GM23248 (cell line): ENCODE measurements around the gene TBXAS1. TPM values are rescaled to one million over a fixed set of nuclear protein-coding genes. Genes with fewer than 3 reads are reported as not detected.

ENCODE experiments used
- DNase-seq: peaks from one replicate; pipeline ENCODE4 v3.0.0-alpha.2; 2015
- H2AFZ ChIP-seq: fragments of 200-600 bp; sonication (generic); 2 replicates; pipeline ENCODE4 v1.6.1; 2016; ENCODE audit warnings: antibody characterized with exemption
- H3F3A ChIP-seq: fragments of 200-600 bp; sonication (generic); 2 replicates; pipeline ENCODE4 v1.6.1; 2016; ENCODE audit warnings: mild to moderate bottlenecking, antibody characterized with exemption, mixed run types; ENCODE audit not compliant: insufficient read depth
- H3K27ac ChIP-seq: fragments of 200-600 bp; sonication (generic); 2 replicates; pipeline ENCODE4 v1.5.1; 2016; ENCODE audit warnings: mild to moderate bottlenecking
- H3K27me3 ChIP-seq: fragments of 200-600 bp; sonication (generic); replicated peaks from 2 replicates; pipeline ENCODE4 v1.6.1; 2016; ENCODE audit warnings: mild to moderate bottlenecking; ENCODE audit not compliant: insufficient read depth
- H3K36me3 ChIP-seq: fragments of 200-600 bp; sonication (generic); 2 replicates; pipeline ENCODE4 v1.6.1; 2016; ENCODE audit warnings: low read depth, mild to moderate bottlenecking
- H3K4me1 ChIP-seq: fragments of 200-600 bp; sonication (generic); 2 replicates; pipeline ENCODE4 v1.6.1; 2016; ENCODE audit warnings: mild to moderate bottlenecking; ENCODE audit not compliant: insufficient read depth
- H3K4me2 ChIP-seq: fragments of 200-600 bp; sonication (generic); one replicate; pipeline ENCODE4 v1.6.1; 2016; ENCODE audit warnings: mild to moderate bottlenecking; ENCODE audit not compliant: unreplicated experiment
- H3K4me3 ChIP-seq: fragments of 200-600 bp; sonication (generic); 2 replicates; pipeline ENCODE4 v1.5.1; 2016; ENCODE audit warnings: mild to moderate bottlenecking
- H3K79me2 ChIP-seq: fragments of 200-600 bp; sonication (generic); 2 replicates; pipeline ENCODE4 v1.6.1; 2016; ENCODE audit warnings: mild to moderate bottlenecking; ENCODE audit not compliant: insufficient read depth
- H3K9ac ChIP-seq: fragments of 200-600 bp; sonication (generic); 2 replicates; pipeline ENCODE4 v1.6.1; 2016; ENCODE audit warnings: mild to moderate bottlenecking
- H3K9me2 ChIP-seq: fragments of 200-600 bp; sonication (generic); 2 replicates; pipeline ENCODE4 v1.6.1; 2016; ENCODE audit warnings: mixed run types, mild to moderate bottlenecking, moderate library complexity; ENCODE audit not compliant: insufficient read depth
- H3K9me3 ChIP-seq: fragments of 200-600 bp; sonication (generic); one replicate; pipeline ENCODE4 v1.6.1; 2017; ENCODE audit warnings: low read depth
- H4K20me1 ChIP-seq: fragments of 200-600 bp; sonication (generic); 2 replicates; pipeline ENCODE4 v1.6.0; 2016; ENCODE audit not compliant: insufficient read depth
- EZH2 ChIP-seq: fragments of 200-600 bp; sonication (generic); IDR thresholded peaks from 2 replicates; pipeline ENCODE4 v1.6.1; 2018; ENCODE audit warnings: antibody characterized with exemption, mild to moderate bottlenecking; ENCODE audit not compliant: insufficient read depth, poor library complexity, severe bottlenecking
- EZH2phosphoT487 ChIP-seq: fragments of 200-600 bp; sonication (generic); IDR thresholded peaks from 2 replicates; pipeline ENCODE4 v1.6.1; 2018; ENCODE audit warnings: antibody characterized with exemption, moderate library complexity, mild to moderate bottlenecking, low read depth; ENCODE audit not compliant: insufficient read depth
- WGBS, 2 experiments: methylation state at CpG; one replicate each; pipeline ENCODE4 v1.1.6; 2015 to 2017; ENCODE audit warnings: low lambda C conversion rate in 2 of 2, low coverage in 1 of 2; ENCODE audit errors: missing lambda C conversion rate in 2 of 2; 5-methylcytosine and 5-hydroxymethylcytosine counted together
- in situ Hi-C: fragments of 300-500 bp; cut with MboI; formaldehyde crosslinking; loops from 2 replicates; pipeline ENCODE4 v1.15.0; 2020
- polyA plus RNA-seq: library from polyadenylated mRNA; unstranded; fragments of >200 nt; fragmentation: Nextera tagmentation; extraction: Ambion mirVana; gene quantifications from 2 replicates; pipeline ENCODE4 v1.2.1, GENCODE V29; 2016
- total RNA-seq: library from RNA; depleted of rRNA; stranded (reverse); fragments of >200 nt; shearing (Covaris generic); gene quantifications from 2 replicates; pipeline ENCODE4 v1.2.3, GENCODE V29; 2014

TBXAS1 gene
- total and polyA plus RNA-seq, 2 experiments from 2014 or later = 0.49 TPM; not detected in 1

DNA sequence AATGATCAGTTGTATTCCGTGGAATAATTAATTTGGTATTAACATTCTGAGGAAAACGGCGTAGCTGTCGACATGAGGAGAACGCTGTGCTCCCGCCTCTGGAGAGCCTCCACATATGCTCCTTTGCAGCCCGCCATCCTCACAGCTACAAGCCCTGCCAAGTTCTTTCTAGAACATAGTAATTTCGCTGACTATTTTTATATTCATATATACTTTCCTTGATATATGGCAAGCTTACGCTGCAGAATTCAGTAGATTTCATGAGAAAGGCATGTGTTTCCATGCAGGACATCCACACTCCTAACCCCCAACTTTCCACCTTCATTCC is 45.2 kb downstream of the TBXAS1 start:
- no peak overlapping the region for H2AFZ ChIP-seq
- H3K36me3 ChIP-seq = no peaks in the 10 kb centered on the region
- H3K4me2 ChIP-seq = no peak overlapping the region
- H3K9me3 ChIP-seq = no peaks in the 10 kb centered on the region
- H3K79me2 ChIP-seq = no peaks in the 10 kb centered on the region
- no peak overlapping the region for H3K4me3 ChIP-seq
- peaks cover 13% of the 10 kb centered on the region for H3K4me1 ChIP-seq
- H4K20me1 ChIP-seq = no peaks in the 10 kb centered on the region
- H3K27me3 ChIP-seq = no peaks in the 10 kb centered on the region
- WGBS, 2 experiments = 61 to 63% methylated on average over 9 of the region's 9 CpGs
- DNase-seq = no peak
- no peak overlapping the region for H3K9ac ChIP-seq
- no peak overlapping the region for H3K27ac ChIP-seq
- in situ Hi-C loops = no loop called here
- H3F3A ChIP-seq = peaks cover 13% of the 10 kb centered on the region
- no peaks in the 10 kb centered on the region for H3K9me2 ChIP-seq
- TF ChIP-seq EZH2 (no peak), EZH2phosphoT487 (no peak)

DNA sequence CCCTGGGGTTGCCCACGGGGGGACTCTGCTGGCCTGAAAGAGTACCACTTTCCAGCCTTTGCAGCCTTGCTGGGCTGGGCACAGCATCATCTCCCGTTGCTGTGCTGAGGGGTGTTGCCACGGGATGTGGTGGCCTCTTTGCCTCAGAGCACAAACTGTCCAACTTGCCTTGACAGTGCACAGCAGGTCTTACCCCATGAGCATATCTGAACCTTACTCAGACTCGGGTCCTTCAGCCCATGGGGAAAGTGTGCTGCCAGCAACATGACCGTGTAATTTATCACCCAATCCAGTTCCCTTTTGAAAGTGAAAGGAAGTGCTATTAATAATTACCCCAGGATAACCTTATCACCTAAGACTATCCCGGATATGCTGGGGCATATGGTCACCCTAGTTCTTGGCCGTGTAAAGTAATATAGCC is 46.8 kb downstream of the TBXAS1 start:
- TF ChIP-seq EZH2 (no peak), EZH2phosphoT487 (no peak)
- no peak overlapping the region for H3K9ac ChIP-seq
- H3K4me1 ChIP-seq = peaks cover 13% of the 10 kb centered on the region
- no peak overlapping the region for H3K27ac ChIP-seq
- H2AFZ ChIP-seq = no peak overlapping the region
- no peaks in the 10 kb centered on the region for H3K9me3 ChIP-seq
- H3K9me2 ChIP-seq = no peaks in the 10 kb centered on the region
- H3K27me3 ChIP-seq = no peaks in the 10 kb centered on the region
- H3K4me2 ChIP-seq = no peak overlapping the region
- no peaks in the 10 kb centered on the region for H4K20me1 ChIP-seq
- H3K36me3 ChIP-seq = no peaks in the 10 kb centered on the region
- no peak overlapping the region for H3K4me3 ChIP-seq
- 86 to 88% methylated on average over 7 of the region's 7 CpGs for WGBS, 2 experiments
- DNase-seq = no peak
- H3K79me2 ChIP-seq = no peaks in the 10 kb centered on the region
- H3F3A ChIP-seq = peaks cover 13% of the 10 kb centered on the region
- in situ Hi-C loops = no loop called here

DNA sequence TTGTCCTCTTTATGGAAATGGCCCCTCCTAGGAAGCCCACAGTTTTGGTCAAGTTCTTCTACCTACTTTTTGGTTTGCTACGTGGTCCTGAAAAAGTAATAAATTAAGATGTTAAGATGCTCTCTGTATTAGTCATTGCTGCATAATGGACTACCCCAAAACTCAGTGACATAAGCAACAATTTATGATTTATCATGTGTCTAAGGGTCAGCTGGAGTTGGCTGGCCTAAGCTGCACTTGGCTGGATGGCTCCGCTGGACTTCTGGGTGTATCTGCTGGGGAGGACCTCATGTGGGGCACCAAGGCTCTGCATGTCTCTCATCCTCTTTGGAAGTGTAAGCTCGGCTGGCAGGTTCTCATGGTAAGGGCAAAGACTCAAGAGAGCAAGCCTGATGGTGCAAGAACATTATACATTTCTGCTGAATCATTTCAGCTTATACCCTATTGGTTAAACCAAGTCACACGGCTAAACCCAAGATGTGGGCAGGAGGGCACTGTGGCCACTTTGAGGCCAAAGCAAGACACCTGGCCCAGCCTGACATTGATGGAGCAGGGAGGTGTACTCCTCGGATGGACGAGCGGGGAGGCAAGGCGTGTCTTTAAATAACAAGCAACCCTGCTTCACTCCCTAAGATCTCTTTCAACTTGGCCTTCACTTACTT is 47.7 kb downstream of the TBXAS1 start:
- peaks cover 7% of the 10 kb centered on the region for H3K4me1 ChIP-seq
- H3F3A ChIP-seq = peaks cover 13% of the 10 kb centered on the region
- no peak overlapping the region for H3K27ac ChIP-seq
- no peak overlapping the region for H3K4me3 ChIP-seq
- H4K20me1 ChIP-seq = no peaks in the 10 kb centered on the region
- no peaks in the 10 kb centered on the region for H3K79me2 ChIP-seq
- H3K4me2 ChIP-seq = no peak overlapping the region
- DNase-seq = peak; percentile 14
- no peaks in the 10 kb centered on the region for H3K9me3 ChIP-seq
- no peaks in the 10 kb centered on the region for H3K27me3 ChIP-seq
- WGBS, 2 experiments = 95 to 97% methylated on average over 8 of the region's 8 CpGs
- in situ Hi-C loops = no loop called here
- no peaks in the 10 kb centered on the region for H3K9me2 ChIP-seq
- TF ChIP-seq EZH2 = no peak
- no peak for TF ChIP-seq EZH2phosphoT487
- no peaks in the 10 kb centered on the region for H3K36me3 ChIP-seq
- H2AFZ ChIP-seq = no peak overlapping the region
- H3K9ac ChIP-seq = no peak overlapping the region

DNA sequence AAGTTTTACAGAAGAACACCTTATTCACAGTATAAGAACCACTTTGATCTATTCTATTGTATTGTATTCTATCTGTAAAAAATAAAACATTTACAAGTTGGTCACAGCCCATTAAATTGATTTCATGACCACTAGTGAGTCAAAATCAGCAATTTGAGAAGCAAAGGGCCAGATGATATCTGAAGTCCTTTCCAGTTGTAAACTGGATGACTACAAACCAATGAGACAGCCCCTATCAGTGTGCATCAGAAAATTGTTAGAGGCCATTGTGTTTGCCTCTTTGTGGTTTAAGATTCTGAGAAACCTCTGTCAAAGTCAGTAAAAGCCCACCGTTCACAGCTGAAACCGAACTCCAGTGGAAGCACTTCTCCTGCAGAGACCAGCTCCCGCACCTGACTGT is 54.8 kb downstream of the TBXAS1 start:
- TF ChIP-seq EZH2phosphoT487 = no peak
- no peak for TF ChIP-seq EZH2
- in situ Hi-C loops = no loop called here
- Histone ChIP-seq H3K4me2 (no peak overlapping the region), H3K27ac (no peak overlapping the region), H3F3A (peaks cover 4% of the 10 kb centered on the region; the same call in 1 of the 2 replicates), H4K20me1 (no peaks in the 10 kb centered on the region), H3K4me3 (no peak overlapping the region), H3K9ac (no peak overlapping the region), H2AFZ (no peak overlapping the region), H3K79me2 (no peaks in the 10 kb centered on the region), H3K36me3 (no peaks in the 10 kb centered on the region), H3K4me1 (no peaks in the 10 kb centered on the region), H3K9me2 (no peaks in the 10 kb centered on the region), H3K9me3 (no peaks in the 10 kb centered on the region), H3K27me3 (no peaks in the 10 kb centered on the region)
- DNase-seq = no peak
- WGBS, 2 experiments = 90 to 91% methylated on average over 3 of the region's 3 CpGs
